ENCODE results near the gene GLB1L.
"Not testable (repeated sequence)": the region's sequence is repeated elsewhere in the genome, so short reads cannot be mapped to it uniquely, and the experiment has no call there.

The GLB1L gene

DNA sequence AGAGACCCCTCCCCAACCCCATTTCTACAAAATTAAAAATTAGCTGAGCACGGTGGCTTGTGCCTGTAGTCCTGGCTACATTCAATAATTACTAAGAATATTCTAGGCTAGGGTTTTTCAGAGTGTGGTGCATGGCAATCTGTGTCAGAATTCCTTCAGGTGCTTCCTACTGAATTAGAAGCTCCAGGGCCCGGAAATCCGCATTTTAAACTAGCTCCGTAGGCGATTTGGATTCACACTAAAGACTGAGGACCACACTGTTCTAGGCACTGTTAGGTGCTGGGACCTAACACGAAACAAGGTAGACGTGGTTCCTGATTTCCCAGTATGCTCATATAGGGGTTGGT lies 39.3 kb downstream of the GLB1L start:
- DNase-seq = no peak

- no peak for DNase-seq
These were observed 40.1 kb downstream of the GLB1L start for GRCh38 chr2:219205165-219205538.

GRCh38 chr2:219204425-219205164 lies 40.6 kb downstream of the GLB1L start:
- DNase-seq = no peak

GRCh38 chr2:219201331-219201730 lies 43.9 kb downstream of the GLB1L start:
- not testable (repeated sequence) for DNase-seq

DNA sequence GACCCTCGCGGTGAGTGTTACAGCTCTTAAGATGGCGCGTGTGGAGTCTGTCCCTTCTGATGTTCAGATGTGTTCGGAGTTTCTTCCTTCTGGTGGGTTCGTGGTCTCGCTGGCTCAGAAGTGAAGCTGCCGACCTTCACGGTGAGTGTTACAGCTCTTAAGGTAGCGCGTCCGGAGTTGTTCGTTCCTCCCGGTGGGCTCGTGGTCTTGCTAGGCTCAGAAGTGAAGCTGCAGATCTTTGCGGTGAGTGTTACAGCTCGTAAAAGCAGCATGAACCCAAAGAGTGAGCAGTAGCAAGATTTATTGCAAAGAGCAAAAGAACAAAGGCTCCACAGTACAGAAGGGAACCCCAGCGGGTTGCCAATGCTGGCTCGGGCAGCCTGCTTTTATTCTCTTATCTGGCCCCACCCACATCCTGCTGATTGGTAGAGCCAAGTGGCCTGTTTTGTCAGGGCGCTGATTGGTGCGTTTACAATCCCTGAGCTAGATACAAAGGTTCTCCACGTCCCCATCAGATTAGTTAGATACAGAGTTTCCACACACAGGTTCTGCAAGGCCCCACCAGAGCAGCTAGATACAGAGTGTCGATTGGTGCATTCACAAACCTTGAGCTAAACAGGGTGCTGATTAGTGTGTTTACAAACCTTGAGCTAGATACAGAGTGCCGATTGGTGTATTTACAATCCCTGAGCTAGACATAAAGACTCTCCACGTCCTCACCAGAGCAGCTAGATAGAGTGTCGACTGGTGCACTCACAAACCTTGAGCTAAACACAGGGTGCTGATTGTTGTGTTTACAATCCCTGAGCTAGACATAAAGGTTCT lies 44.5 kb downstream of the GLB1L start:
- not testable (repeated sequence) for DNase-seq

GRCh38 chr2:219199470-219200211 lies 45.6 kb downstream of the GLB1L start:
- no peak for DNase-seq

DNA sequence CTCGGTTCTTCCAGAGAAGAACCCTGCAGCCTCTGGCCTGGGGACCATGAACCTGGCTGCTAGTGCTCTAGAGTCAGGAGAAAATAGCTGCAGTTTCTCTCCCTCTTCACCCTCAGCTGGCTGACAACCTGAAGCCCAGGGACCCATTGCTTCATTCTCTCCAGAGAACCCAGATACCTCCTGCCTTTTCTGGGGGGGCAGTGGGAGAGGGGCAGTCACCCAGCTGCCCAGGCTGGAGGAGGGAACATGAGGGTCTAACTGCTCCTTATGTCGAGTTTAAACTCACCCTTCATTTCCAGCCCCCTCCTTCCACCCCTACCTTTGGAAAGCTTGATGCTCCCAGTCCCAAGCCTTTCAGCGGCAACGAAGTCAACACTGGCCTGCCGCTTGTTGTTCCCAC lies 46.3 kb downstream of the GLB1L start:
- no peak for DNase-seq

DNA sequence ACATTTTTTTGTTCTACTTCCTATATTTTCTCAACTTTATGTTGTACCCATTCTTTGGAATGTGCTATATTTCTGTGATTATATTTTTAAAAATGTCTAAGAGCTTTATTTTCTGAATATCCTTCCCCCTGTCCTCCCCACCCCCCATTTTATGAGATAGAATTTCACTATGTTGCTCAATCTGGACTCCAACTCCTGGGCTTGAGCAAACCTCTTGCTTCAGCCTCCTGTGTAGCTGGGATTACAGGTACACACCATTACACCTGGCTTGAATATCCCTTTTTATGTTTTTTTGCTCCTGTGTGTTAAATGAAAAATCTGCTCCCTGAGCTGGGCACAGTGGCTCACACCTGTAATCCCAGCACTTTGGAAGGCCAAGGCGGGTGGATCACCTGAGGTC lies 47.9 kb downstream of the GLB1L start:
- no peak for DNase-seq

- DNase-seq = no peak
These were observed 58.3 kb downstream of the GLB1L start for GRCh38 chr2:219186754-219187456.
